PC-9 (cell line): ENCODE results near the gene NAGS. TPM values are rescaled to one million over a fixed set of nuclear protein-coding genes. Genes with fewer than 3 reads are reported as not detected.

Source experiments
- BruUV-seq: library from RNA; stranded (reverse); fragments of 400-500 nt; replicated peaks from 2 replicates; lab custom pipeline; 2021; lab: Mats Ljungman, UMichigan
- CTCF ChIA-PET: fragments of 300-600 bp; sonication (Branson Sonifier 250); formaldehyde crosslinking; loops from one replicate; lab custom pipeline; 2022; ENCODE audit warnings: antibody characterized with exemption; lab: Charles Lee
- POLR2A ChIA-PET: fragments of 300-600 bp; sonication (Branson Sonifier 250); formaldehyde crosslinking; loops from one replicate; lab custom pipeline; 2022; ENCODE audit warnings: antibody characterized with exemption; ENCODE audit not compliant: unreplicated experiment; lab: Charles Lee
- DNase-seq, 2 experiments: peaks; one replicate each; pipeline versions ENCODE4 v3.0.0 to v3.0.0-alpha.2; 2015 to 2022; ENCODE audit warnings: mixed read lengths in 1 of 2
- H2AFZ ChIP-seq: fragments of 200-600 bp; sonication (generic); 2 replicates; pipeline ENCODE4 v1.8.1; 2017; ENCODE audit warnings: antibody characterized with exemption
- H3F3A ChIP-seq: fragments of 200-600 bp; sonication (generic); 2 replicates; pipeline ENCODE4 v1.8.1; 2017; ENCODE audit warnings: antibody characterized with exemption, mild to moderate bottlenecking, low read depth; ENCODE audit not compliant: insufficient read depth
- H3K27ac ChIP-seq: fragments of 200-600 bp; sonication (generic); 2 replicates; pipeline ENCODE4 v1.6.1; 2016; ENCODE audit warnings: mixed run types
- H3K27me3 ChIP-seq: fragments of 200-600 bp; sonication (generic); 2 replicates; pipeline ENCODE4 v1.6.1; 2016; ENCODE audit warnings: low read depth, mixed run types; ENCODE audit not compliant: insufficient read depth
- H3K36me3 ChIP-seq: fragments of 200-600 bp; sonication (generic); 2 replicates; pipeline ENCODE4 v1.6.1; 2016; ENCODE audit warnings: low read depth, mixed run types
- H3K4me1 ChIP-seq: fragments of 200-600 bp; sonication (generic); replicated peaks from 2 replicates; pipeline ENCODE4 v1.6.1; 2016; ENCODE audit warnings: mixed run types; ENCODE audit not compliant: insufficient read depth
- H3K4me2 ChIP-seq: fragments of 200-600 bp; sonication (generic); 2 replicates; pipeline ENCODE4 v1.6.1; 2017; ENCODE audit warnings: mixed run types
- H3K4me3 ChIP-seq: fragments of 200-600 bp; sonication (generic); 2 replicates; pipeline ENCODE4 v1.6.1; 2016; ENCODE audit warnings: mixed run types
- H3K79me2 ChIP-seq: fragments of 200-600 bp; sonication (generic); 2 replicates; pipeline ENCODE4 v1.6.1; 2017; ENCODE audit warnings: low read depth, mixed run types
- H3K9me2 ChIP-seq: fragments of 200-600 bp; sonication (generic); 2 replicates; pipeline ENCODE4 v1.8.1; 2017; ENCODE audit warnings: mild to moderate bottlenecking; ENCODE audit not compliant: insufficient read depth
- H3K9me3 ChIP-seq: fragments of 200-600 bp; sonication (generic); 2 replicates; pipeline ENCODE4 v1.8.1; 2016; ENCODE audit warnings: low read depth; ENCODE audit not compliant: insufficient read depth
- H4K20me1 ChIP-seq: fragments of 200-600 bp; sonication (generic); 2 replicates; pipeline ENCODE4 v1.8.1; 2017; ENCODE audit not compliant: insufficient read depth
- CTCF ChIP-seq: fragments of 200-600 bp; sonication (generic); conservative IDR thresholded peaks from 2 replicates; pipeline ENCODE4 v1.6.1; 2017; ENCODE audit warnings: mixed run types, antibody characterized with exemption, mild to moderate bottlenecking, moderate library complexity
- EZH2 ChIP-seq: fragments of 200-600 bp; sonication (generic); IDR thresholded peaks from 2 replicates; pipeline ENCODE4 v1.8.0; 2017; ENCODE audit warnings: antibody characterized with exemption, low read depth
- intact Hi-C: fragments of 100-400 bp; cut with micrococcal nuclease; formaldehyde crosslinking; loops from one replicate; pipeline ENCODE4 v1.10.0; 2022; ENCODE audit not compliant: unreplicated experiment
- total RNA-seq: library from RNA; stranded (reverse); gene quantifications from 2 replicates; pipeline ENCODE4 v1.2.3, GENCODE V29; 2021

Gene NAGS
- total RNA-seq, 1 experiment from 2014 or later: 1.0 TPM

GRCh38 chr17:43983196-43983514 lies 21.3 kb upstream of the NAGS start:
- no peaks in the 10 kb centered on the region for H3K9me3 ChIP-seq
- H3K4me2 ChIP-seq: no peak overlapping the region
- no peaks in the 10 kb centered on the region for H3K4me1 ChIP-seq
- no peak for TF ChIP-seq CTCF
- no peak for TF ChIP-seq EZH2
- no peaks in the 10 kb centered on the region for H4K20me1 ChIP-seq
- no peaks in the 10 kb centered on the region for H3K36me3 ChIP-seq
- peaks cover 65% of the 10 kb centered on the region for H3K27me3 ChIP-seq
- H3K27ac ChIP-seq: no peak overlapping the region
- ChIA-PET CTCF (no interaction called here), POLR2A (no interaction called here)
- H2AFZ ChIP-seq: no peak overlapping the region
- no peak for DNase-seq
- H3K9me2 ChIP-seq: no peaks in the 10 kb centered on the region
- no peaks in the 10 kb centered on the region for H3F3A ChIP-seq
- H3K79me2 ChIP-seq: no peaks in the 10 kb centered on the region
- H3K4me3 ChIP-seq: no peak overlapping the region
- intact Hi-C loops: no loop called here
- BruUV-seq: no TSS peak

GRCh38 chr17:43983515-43984411 lies 20.7 kb upstream of the NAGS start:
- Histone ChIP-seq H3K9me3 (no peaks in the 10 kb centered on the region), H3K4me3 (no peak overlapping the region), H3F3A (no peaks in the 10 kb centered on the region), H3K4me1 (no peaks in the 10 kb centered on the region), H3K36me3 (no peaks in the 10 kb centered on the region), H2AFZ (no peak overlapping the region), H3K27me3 (peaks cover 59% of the 10 kb centered on the region), H3K9me2 (no peaks in the 10 kb centered on the region), H3K27ac (no peak overlapping the region), H3K79me2 (no peaks in the 10 kb centered on the region), H3K4me2 (no peak overlapping the region), H4K20me1 (no peaks in the 10 kb centered on the region)
- POLR2A ChIA-PET: no interaction called here
- TF ChIP-seq EZH2: no peak
- no peak for TF ChIP-seq CTCF
- CTCF ChIA-PET: interaction anchor here (0.6 kb wide), 1 partner anchor 12 kb away, joined by 22 read pairs; no protein-coding TSS in a partner anchor
- BruUV-seq: no TSS peak
- intact Hi-C loops: no loop called here
- DNase-seq: no peak

- H4K20me1 ChIP-seq: no peaks in the 10 kb centered on the region
- no peak overlapping the region for H3K4me2 ChIP-seq
- peaks cover 53% of the 10 kb centered on the region for H3K27me3 ChIP-seq
- BruUV-seq: no TSS peak
- H3K4me1 ChIP-seq: no peaks in the 10 kb centered on the region
- no peak for TF ChIP-seq EZH2
- no peak for TF ChIP-seq CTCF
- H3K9me2 ChIP-seq: no peaks in the 10 kb centered on the region
- no peaks in the 10 kb centered on the region for H3K79me2 ChIP-seq
- no peak overlapping the region for H3K27ac ChIP-seq
- ChIA-PET POLR2A (no interaction called here), CTCF (interaction anchor here (0.6 kb wide), 1 partner anchor 11 kb away, joined by 22 read pairs; no protein-coding TSS in a partner anchor)
- no peaks in the 10 kb centered on the region for H3K36me3 ChIP-seq
- no peak overlapping the region for H3K4me3 ChIP-seq
- no peak for DNase-seq
- no peaks in the 10 kb centered on the region for H3K9me3 ChIP-seq
- intact Hi-C loops: no loop called here
- no peak overlapping the region for H2AFZ ChIP-seq
- no peaks in the 10 kb centered on the region for H3F3A ChIP-seq
Observed at GRCh38 chr17:43984521-43984920, 19.9 kb upstream of the NAGS start.
